Measurements from ENCODE around the gene CFAP52.
"Not testable (repeated sequence)": the region's sequence is repeated elsewhere in the genome, so short reads cannot be mapped to it uniquely, and the experiment has no call there.

CFAP52 gene

DNA sequence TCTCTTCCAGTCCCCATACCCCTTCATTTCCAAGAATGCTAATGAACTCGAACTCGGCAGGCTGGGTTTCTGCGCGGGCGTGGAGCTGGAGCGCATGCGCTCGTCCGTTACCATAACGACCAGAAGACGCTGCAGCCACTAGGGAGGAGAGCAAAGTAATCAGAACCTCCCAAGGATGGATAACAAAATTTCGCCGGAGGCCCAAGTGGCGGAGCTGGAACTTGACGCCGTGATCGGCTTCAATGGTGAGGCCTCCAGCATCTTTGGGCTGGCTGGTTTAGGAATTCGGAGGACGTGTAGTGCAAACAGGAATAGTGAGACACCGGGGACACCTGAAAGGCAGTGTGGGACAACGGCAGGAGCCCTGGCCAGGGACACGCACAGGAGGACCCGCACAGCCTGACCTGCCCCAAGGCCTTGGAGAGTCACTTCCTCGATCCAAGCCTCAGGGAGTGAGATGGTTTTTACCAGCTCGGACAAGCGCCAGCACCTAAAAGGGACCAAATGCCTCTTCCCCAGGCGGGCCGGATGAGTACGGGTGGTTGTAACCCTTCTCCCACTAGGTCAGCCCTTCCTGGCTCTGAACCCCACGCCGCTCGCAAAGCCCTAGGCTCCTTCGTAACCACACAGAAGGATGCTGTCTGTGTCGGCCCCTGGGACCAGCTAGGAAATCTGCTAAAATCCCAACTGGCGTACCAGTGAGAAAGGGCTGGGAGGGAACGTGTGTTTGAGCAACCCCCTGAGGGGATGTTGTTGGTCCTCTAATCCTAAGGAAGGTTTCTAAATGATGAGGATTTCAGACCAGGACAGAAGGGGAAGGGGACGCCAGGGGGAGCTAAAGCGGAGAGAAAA lies at the start of gene CFAP52:
CFAP52 (plus strand) TSS at position 122 of the 852 bp plus-strand sequence; CDS start at position 176, 54 bp downstream.
- peak; percentile 59 for DNase-seq (ENCODE audit: low read depth)

DNA sequence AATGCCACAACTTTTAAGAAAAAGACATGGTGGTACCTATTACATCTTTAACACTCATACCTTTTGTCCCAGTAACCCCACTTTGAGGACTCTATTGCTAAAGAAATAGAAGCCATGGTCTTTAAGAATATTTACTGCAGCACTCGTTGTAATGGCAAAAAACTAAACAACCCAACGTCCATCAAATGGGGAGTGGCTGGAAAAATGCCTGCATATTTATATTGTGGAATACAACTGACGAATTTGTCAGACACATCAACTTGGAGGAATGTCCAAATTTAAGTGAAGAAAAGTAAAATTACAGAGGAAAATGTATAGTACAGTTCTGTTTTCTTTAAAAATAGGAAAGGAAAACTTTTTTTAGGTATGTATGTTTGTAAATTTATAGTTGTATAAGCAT lies 48.7 kb upstream of the CFAP52 start:
- DNase-seq (ENCODE audit: low read depth), result no peak

GRCh38 chr17:9529033-9529700 lies 47.3 kb upstream of the CFAP52 start:
- no peak for DNase-seq (ENCODE audit: low read depth)

GRCh38 chr17:9531034-9531433 lies 45.4 kb upstream of the CFAP52 start:
- DNase-seq (ENCODE audit: low read depth), result no peak

GRCh38 chr17:9532715-9533114 lies 43.7 kb upstream of the CFAP52 start:
- DNase-seq (ENCODE audit: low read depth), result no peak

- no peak for DNase-seq (ENCODE audit: low read depth)
Observed at GRCh38 chr17:9533441-9533840, 43.0 kb upstream of the CFAP52 start.

DNA sequence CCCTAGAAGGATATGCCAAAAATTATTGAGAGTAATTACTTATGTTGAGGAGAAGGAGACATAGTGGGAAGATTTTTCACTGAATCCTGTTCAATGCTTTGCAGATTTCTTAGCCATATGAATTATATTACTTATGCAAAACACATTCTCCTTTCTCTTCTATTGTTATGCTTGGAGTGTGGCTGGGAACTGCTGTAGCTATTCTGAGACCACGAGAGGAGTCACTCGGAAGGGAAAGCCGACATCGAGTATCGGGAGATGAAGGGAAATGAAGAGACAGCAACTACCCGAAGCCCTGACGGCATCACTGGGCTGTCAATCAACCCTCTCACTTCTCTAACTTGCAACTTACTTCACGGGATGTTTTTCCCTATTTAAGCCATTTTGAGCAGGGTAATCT lies 40.4 kb upstream of the CFAP52 start:
- no peak for DNase-seq (ENCODE audit: low read depth)

GRCh38 chr17:9537177-9537776 lies 39.2 kb upstream of the CFAP52 start:
- no peak for DNase-seq (ENCODE audit: low read depth)

DNA sequence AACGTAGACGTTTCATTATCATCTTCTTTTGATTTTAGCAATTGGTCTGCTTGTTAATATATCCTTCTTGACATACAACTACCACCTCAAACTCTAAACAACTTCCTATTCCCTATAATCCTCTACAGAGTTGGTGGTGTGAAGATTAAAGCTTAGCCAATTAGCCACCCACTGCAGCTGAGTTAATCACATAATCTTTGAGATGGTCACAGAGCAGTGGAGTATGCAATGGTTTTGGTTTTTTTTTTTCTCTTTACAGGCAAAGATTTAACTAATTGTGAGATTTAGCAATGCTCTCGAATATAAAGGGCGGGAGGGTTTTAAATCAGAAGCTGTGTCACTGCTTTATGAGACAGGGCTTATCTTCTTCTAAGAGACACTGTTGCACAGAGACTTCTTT lies 37.8 kb upstream of the CFAP52 start:
- DNase-seq (ENCODE audit: low read depth), result no peak

DNA sequence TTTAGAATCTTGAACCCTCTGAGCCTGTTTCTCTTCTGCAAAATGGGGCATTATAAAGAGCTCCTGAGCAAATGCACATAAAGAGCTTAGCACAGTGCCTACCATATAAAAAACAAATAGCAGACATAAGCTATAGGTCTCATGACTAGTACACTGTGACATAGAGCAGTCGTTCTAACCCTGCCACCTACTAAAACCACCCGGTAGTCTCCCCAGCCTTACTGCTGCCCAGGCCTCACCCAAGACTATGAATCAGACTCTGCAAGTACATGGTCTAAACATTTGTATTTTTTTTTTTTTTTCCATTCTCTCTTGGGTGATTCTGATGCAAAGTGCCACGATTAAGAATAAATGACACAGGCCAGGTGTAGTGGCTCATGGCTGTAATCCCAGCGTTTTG lies 34.7 kb upstream of the CFAP52 start:
- DNase-seq (ENCODE audit: low read depth), result no peak

GRCh38 chr17:9544221-9544620 lies 32.2 kb upstream of the CFAP52 start:
- no peak for DNase-seq (ENCODE audit: low read depth)

- no peak for DNase-seq (ENCODE audit: low read depth)
Observed at GRCh38 chr17:9549215-9549614, 27.2 kb upstream of the CFAP52 start.

DNA sequence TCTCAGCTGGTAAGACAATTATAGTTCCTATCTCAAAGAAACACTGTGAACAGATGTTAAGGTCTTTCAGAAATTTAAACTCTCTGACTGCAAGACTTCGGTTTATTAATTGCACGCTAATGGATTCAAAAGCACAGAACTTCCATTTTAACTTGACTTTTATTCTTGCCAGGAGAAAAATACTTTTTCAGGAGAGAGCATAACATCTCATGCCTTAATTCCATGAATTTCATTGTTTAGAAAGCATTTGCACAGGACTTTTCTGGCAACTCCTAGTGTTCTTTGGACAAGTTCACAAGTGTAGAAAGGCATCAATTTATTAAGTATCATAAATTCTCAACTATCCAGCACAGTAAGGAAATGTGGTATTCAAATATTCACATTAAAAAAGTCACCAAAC lies 23.3 kb upstream of the CFAP52 start:
- DNase-seq (ENCODE audit: low read depth), result no peak

DNA sequence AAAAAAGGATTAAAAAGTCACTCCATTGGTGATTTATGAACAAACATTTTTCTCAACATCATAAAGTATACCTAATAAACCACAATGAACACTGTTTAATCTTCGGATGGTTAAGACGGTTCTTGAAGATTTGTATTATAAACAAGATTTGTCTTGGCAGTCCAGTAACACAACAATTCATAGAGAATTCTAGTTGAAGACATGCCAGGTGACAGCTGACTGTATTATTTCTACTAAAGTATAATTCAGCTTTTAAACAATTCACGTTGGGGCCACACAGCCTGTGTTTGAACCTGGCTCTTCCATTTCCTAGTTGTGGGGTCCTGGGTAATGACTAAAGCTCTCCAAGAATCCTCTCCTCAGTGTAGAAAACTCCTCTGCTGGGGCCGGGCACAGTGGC lies 22.8 kb upstream of the CFAP52 start:
- DNase-seq (ENCODE audit: low read depth), result no peak

DNA sequence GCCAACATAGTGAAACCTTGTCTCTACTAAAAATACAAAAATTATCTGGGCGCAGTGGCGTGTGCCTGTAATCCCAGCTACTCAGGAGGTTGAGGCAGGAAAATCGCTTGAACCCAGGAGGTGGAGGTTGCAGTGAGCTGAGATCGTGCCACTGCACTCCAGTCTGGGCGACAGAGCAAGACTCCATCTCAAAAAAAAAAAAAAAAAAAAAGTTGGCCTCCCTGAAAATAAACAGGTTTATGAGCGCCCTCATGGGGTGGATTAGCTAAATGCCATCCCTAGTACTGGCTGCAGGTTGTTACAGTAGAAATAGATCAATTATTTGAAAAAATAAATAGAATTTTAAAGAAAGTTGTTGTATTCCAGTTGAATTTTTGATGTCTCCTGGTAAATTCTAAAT lies 21.7 kb upstream of the CFAP52 start:
- not testable (repeated sequence) for DNase-seq (ENCODE audit: low read depth)

- DNase-seq (ENCODE audit: low read depth), result no peak
Observed at GRCh38 chr17:9557161-9557755, 19.2 kb upstream of the CFAP52 start.

- no peak for DNase-seq (ENCODE audit: low read depth)
Observed at GRCh38 chr17:9557857-9558256, 18.6 kb upstream of the CFAP52 start.

GRCh38 chr17:9564104-9564503 lies 12.3 kb upstream of the CFAP52 start:
- no peak for DNase-seq (ENCODE audit: low read depth)

DNA sequence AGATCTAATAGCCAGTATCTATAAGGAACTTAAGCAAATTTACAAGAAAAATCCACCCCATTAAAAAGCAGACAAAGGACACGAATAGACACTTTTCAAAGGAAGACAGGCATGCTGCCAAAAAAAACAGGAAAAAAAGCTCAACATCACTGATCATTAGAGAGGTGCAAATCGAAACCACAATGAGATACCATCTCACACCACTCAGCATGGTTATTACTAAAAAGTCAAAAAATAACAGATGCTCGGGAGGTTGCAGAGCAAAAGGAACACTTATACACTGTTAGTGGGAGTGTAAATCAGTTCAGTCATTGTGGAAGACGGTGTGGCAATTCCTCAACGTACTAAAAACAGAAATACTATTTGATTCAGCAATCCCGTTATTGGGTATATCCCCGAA lies 10.4 kb upstream of the CFAP52 start:
- no peak for DNase-seq (ENCODE audit: low read depth)

GRCh38 chr17:9566739-9567138 lies 9.7 kb upstream of the CFAP52 start:
- not testable (repeated sequence) for DNase-seq (ENCODE audit: low read depth)

GRCh38 chr17:9568004-9568403 lies 8.4 kb upstream of the CFAP52 start:
- no peak for DNase-seq (ENCODE audit: low read depth)

- DNase-seq (ENCODE audit: low read depth), result no peak
Observed at GRCh38 chr17:9568957-9569588, 7.4 kb upstream of the CFAP52 start.
